Measurements from ENCODE around the gene COL20A1.

Gene COL20A1

GRCh38 chr20:63351811-63352591 lies 59.0 kb downstream of the COL20A1 start:
- no peak for FAIRE-seq

DNA sequence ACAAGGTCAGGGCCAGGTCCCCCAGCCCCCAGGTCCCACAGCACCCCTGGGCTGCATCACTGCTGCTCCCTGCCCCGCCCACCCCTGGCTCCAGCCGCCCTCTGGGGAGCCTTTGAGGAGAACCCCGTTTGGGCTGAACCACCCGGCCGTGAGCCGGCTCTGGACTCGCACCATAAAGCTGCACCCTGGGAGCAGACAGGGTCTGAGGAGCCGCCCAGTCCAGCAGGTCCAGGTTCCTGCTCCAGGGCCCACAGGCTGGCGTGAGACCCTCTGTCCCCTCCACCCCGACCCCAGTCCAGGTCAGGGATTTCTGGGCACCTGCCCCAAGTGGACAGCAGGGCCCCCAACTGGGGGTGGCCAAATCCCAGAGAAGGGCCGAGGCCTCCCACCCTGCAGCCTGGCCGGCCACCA lies 59.8 kb downstream of the COL20A1 start:
- no peak for FAIRE-seq

DNA sequence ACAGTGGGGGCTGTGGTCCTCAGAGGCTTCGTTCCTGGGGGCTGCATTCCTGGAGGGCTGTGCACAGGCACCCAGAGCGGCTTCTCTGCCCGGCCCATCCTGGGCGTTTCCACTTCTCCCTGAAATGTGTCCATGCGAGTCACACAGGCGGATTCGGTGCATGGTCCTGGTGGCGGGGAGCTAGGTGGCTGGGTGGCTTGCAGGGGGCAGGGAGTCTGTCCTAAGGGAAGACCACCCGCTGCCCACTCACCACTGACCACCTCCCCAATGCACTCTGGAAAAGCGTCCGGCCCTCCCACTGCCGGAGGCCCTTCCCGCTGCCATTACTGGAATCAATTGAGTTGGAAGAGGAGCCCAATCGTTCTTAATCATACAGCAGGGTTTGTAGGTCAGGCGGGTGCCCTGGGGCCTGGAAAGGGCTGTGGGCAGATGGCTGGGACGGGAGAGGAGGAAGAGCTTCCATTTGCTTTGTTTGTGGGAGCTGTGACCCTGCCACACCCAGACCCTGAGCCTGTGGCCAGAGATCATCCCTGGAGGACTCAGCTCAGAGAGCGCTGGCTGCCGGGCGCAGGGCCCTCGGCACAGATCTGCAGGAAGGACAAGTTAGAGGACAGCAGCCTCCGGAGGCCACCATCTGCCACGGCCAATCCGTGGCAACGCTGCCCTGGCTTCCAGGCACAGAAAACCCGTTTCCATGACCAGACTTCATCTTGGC lies 61.8 kb downstream of the COL20A1 start:
- no peak for FAIRE-seq

- no peak for FAIRE-seq
Observed at GRCh38 chr20:63355781-63356295, 62.9 kb downstream of the COL20A1 start.

DNA sequence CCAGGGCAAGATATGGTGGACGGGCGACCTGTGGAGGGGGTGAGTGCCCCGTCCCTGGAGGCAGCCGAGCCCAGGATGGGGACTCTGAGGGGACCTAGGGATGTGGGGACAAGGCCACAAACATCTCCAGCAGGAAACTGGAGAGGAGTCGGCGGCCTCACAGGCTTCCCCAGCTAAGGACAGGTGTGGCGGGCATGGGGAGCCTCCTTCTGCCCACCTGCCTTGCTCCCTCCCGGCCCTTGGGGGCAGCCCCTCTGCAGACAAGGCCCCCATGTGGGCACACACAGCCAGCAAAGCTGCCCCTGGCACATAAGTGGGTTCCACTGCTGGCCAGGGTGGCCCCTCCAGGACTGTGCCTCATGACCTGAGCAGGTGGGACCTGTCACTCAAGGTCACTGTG lies 63.5 kb downstream of the COL20A1 start:
- no peak for FAIRE-seq

DNA sequence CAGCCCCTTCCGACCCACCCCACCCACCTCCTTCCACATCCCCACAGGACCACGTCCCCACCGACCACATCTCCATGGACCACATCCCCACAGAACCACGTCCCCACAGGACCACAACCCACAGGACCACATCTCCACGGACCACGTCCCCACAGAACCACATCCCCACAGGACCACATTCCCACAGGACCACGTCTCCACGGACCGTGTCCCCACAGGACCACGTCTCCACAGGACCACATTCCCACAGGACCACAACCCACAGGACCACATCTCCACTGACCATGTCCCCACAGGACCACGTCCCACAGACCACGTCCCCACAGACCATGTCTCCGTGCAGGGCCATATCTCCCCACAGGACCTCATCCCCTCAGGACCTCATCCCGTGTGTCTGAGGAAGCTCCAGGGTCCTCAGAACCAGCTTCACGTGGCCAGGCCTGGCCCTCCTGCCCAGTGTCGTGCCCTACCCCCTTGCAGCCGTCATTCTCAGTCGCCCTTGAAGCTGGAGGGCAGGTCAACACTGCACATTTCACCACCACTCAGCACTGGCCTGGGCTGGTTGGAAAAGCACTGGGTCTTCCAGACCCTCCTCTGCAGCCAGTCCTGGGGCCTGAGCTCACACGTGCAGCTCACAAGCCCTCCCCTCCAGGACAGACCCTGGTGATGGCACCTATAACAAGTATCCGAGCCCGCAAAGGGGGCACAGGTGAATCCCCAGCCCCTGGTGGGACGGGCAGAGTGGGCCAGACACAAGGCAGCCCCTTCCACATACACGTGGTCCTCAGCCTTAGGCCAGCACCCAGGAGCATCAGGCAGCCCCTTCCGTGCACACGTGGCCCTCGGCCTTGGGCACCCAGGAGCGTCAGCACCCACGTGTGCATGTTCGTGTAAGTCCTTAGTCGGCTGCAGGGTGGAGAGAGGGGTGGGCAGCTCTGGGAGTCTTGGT lies 64.2 kb downstream of the COL20A1 start:
- no peak for FAIRE-seq

- FAIRE-seq, result no peak
Observed at GRCh38 chr20:63357921-63358905, 65.2 kb downstream of the COL20A1 start.

- no peak for FAIRE-seq
Observed at GRCh38 chr20:63359164-63359934, 66.4 kb downstream of the COL20A1 start.

- no peak for FAIRE-seq
Observed at GRCh38 chr20:63359937-63360849, 67.2 kb downstream of the COL20A1 start.

- FAIRE-seq, result no peak
Observed at GRCh38 chr20:63360850-63361518, 68.0 kb downstream of the COL20A1 start, which contains the start of gene CHRNA4. TSS of gene CHRNA4 (minus strand) at chr20:63361349. CDS start at chr20:63361165, 184 bp downstream.

DNA sequence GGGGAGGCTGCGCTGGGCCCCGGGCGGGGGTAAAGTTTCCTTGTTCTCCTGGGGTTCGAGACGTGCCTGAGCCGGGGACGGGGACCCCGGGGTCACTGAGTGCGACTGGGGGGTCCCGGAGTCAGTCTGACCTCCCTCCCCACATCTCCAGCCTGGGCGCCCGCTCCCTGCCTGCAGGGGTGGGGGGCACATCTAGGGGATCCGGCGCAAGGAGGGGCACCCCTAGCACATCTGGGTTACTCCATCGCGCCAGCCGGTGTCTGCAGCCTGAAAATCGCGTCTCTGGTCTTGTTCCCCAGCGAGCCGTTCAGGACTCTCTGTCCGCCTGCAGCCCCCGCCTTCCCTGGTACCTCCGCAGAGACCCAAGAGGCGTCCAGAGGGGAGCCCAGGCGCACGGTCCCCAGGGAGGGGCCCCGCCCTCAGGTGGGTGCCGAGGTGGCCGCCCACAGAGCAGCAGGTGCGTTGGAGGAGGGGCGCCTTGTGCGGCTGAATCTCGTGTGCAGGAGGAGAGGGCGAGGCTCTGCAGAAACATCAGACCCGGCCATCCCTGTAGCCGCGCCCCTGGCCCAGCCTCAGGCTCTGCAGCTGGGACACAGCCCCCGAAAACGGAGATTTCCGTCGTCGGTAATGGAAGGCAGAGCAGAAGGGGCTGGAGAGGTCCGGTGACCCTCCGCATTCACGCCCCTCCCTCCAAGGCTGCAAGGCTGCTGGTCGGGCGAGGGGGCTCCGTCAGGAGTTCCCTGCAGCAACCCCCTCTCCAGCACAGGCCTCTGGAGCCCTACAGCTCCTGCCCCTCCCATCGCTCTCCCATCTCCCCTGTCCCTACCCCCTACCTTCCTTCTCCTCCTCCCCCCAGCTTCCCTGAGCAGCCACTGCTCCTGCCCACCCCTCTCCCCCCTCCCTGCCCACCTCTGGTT lies 68.8 kb downstream of the COL20A1 start:
- no peak for FAIRE-seq

- FAIRE-seq, result no peak
Observed at GRCh38 chr20:63362436-63363009, 69.5 kb downstream of the COL20A1 start.

- FAIRE-seq, result no peak
Observed at GRCh38 chr20:63363013-63363957, 70.3 kb downstream of the COL20A1 start.

- no peak for FAIRE-seq
Observed at GRCh38 chr20:63363981-63364561, 71.1 kb downstream of the COL20A1 start.

DNA sequence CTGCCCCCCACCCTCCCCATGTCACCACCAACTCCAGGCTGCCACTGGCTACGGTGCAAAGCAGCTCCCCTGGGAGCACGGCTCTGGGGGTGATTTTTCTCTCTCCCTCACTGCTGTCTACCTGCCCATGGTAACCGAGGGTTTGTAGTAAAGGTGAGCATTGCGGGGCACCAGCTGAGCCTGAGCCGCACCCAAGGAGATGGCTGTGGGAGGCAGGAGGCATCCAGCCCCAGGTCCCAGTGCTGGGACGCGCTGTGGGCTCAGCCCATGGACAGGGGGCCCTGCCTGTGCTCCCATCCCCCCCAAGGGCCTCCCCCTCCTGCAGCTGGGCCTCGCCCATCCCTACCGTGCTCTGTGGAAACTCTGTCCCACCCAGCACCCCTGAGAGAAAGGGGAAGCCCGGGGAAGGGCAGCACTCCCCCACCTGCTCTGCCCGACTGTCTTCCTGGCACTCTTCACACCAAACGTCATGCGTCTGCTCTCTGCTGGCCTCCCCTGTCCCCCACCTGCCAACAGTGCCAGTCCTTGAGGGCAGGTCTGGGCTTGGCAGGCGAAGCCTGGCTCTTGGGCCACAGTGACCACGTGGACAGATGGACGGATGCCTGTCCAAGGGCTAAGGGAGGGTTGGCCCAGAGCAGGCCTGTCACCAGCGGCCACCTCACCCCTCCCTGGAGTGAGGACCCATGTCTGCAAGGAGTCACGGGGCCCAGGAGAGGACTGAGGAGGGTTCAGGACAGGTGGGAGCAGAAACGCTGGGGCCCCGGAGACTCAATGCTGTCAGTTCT lies 72.0 kb downstream of the COL20A1 start:
- FAIRE-seq, result no peak
